Kidney capillary endothelial cell (primary cell): ENCODE data around the gene ACP6.

ENCODE experiments used
- DNase-seq: peaks from one replicate; pipeline ENCODE4 v3.0.0-alpha.2; 2018; ENCODE audit warnings: low spot score

Gene ACP6

GRCh38 chr1:147651466-147651865 lies 18.9 kb downstream of the ACP6 start:
- DNase-seq, result no peak

GRCh38 chr1:147648933-147649332 lies 21.4 kb downstream of the ACP6 start:
- DNase-seq, result no peak

GRCh38 chr1:147647796-147648633 lies 22.3 kb downstream of the ACP6 start:
- no peak for DNase-seq

GRCh38 chr1:147643974-147644373 lies 26.4 kb downstream of the ACP6 start:
- no peak for DNase-seq

GRCh38 chr1:147641695-147642592 lies 28.4 kb downstream of the ACP6 start:
- DNase-seq, result peak; percentile 66

GRCh38 chr1:147641291-147641690 lies 29.0 kb downstream of the ACP6 start:
- no peak for DNase-seq

- peak; percentile 64 for DNase-seq
These were observed 29.7 kb downstream of the ACP6 start for GRCh38 chr1:147640553-147641165.

- DNase-seq, result no peak
These were observed 34.0 kb downstream of the ACP6 start for GRCh38 chr1:147636314-147636713.

GRCh38 chr1:147635342-147635741 lies 35.0 kb downstream of the ACP6 start:
- DNase-seq, result no peak

- DNase-seq, result no peak
These were observed 35.7 kb downstream of the ACP6 start for GRCh38 chr1:147634645-147635044.

- DNase-seq, result no peak
These were observed 36.6 kb downstream of the ACP6 start for GRCh38 chr1:147633759-147634158.

GRCh38 chr1:147631839-147632238 lies 38.5 kb downstream of the ACP6 start:
- no peak for DNase-seq

GRCh38 chr1:147630447-147630846 lies 39.9 kb downstream of the ACP6 start:
- no peak for DNase-seq

GRCh38 chr1:147630022-147630421 lies 40.3 kb downstream of the ACP6 start:
- no peak for DNase-seq

GRCh38 chr1:147628441-147628840 lies 41.9 kb downstream of the ACP6 start:
- DNase-seq, result no peak

- DNase-seq, result peak; percentile 40
These were observed 42.8 kb downstream of the ACP6 start for GRCh38 chr1:147627435-147628110.

- no peak for DNase-seq
These were observed 43.6 kb downstream of the ACP6 start for GRCh38 chr1:147626739-147627138.

GRCh38 chr1:147626291-147626690 lies 44.0 kb downstream of the ACP6 start:
- DNase-seq, result no peak

- DNase-seq, result no peak
These were observed 44.8 kb downstream of the ACP6 start for GRCh38 chr1:147625362-147625995.

GRCh38 chr1:147624529-147624928 lies 45.8 kb downstream of the ACP6 start:
- no peak for DNase-seq

GRCh38 chr1:147624011-147624410 lies 46.3 kb downstream of the ACP6 start:
- DNase-seq, result no peak

GRCh38 chr1:147622731-147623130 lies 47.6 kb downstream of the ACP6 start:
- no peak for DNase-seq
